GM23338 (cell line): Measurements from ENCODE around the gene NHLRC4.

Source experiments
- CREB1 ChIP-seq: fragments of 250-450 bp; sonication (Bioruptor Pico); IDR thresholded peaks from 2 replicates; pipeline ENCODE4 v1.5.0; 2020; ENCODE audit warnings: low read depth, mild to moderate bottlenecking, moderate library complexity
- CTCF ChIP-seq, 2 experiments: fragments of 200-600 bp in 1 of 2; sonication (generic) in 1 of 2; conservative IDR thresholded peaks; 2 replicates each; pipeline versions ENCODE4 v1.5.1 to v1.6.1; 2016 to 2017; ENCODE audit warnings: antibody characterized with exemption in 2 of 2, low read depth in 2 of 2, mild to moderate bottlenecking in 2 of 2, moderate library complexity in 1 of 2
- EZH2 ChIP-seq: fragments of 200-600 bp; sonication (generic); IDR thresholded peaks from one replicate; pipeline ENCODE4 v1.8.0; 2017; ENCODE audit warnings: antibody characterized with exemption, mild to moderate bottlenecking, low read depth; ENCODE audit not compliant: unreplicated experiment
- REST ChIP-seq: IDR thresholded peaks from one replicate; pipeline ENCODE4 v1.6.1; 2018; ENCODE audit warnings: antibody characterized with exemption; ENCODE audit not compliant: unreplicated experiment

- TF ChIP-seq EZH2, result no peak
- no peak for TF ChIP-seq CREB1 (CRISPR knock-in tag)
- TF ChIP-seq CTCF (conservative IDR thresholded peaks at IDR 0.05; ENCODE audit: low read depth in 2 of 2), result no peak
- no peak for TF ChIP-seq REST
Observed at GRCh38 chr16:565419-566330, 1.1 kb upstream of the NHLRC4 start.
